H9 (cell line): ENCODE measurements around the gene FHOD1. TPM values are rescaled to one million over a fixed set of nuclear protein-coding genes. Genes with fewer than 3 reads are reported as not detected.
A peak's percentile ranks its signal among the peaks of the same experiment; 100 is the strongest.

Experiments used
- DNase-seq: peaks from one replicate; pipeline ENCODE4 v3.0.0-alpha.2; 2017
- H2AFZ ChIP-seq: one replicate; pipeline ENCODE4 v1.6.1; 2013; ENCODE audit warnings: mild to moderate bottlenecking, low read length, control low read depth, moderate library complexity
- H2AK5ac ChIP-seq: 2 replicates; pipeline ENCODE4 v1.6.1; 2013; ENCODE audit warnings: low read length, control low read depth, mixed read lengths; ENCODE audit not compliant: insufficient read length
- H2BK120ac ChIP-seq: one replicate; pipeline ENCODE4 v1.6.1; 2013; ENCODE audit warnings: low read depth, mild to moderate bottlenecking, low read length, control low read depth, inconsistent platforms; ENCODE audit not compliant: poor library complexity, severe bottlenecking
- H2BK12ac ChIP-seq: 2 replicates; pipeline ENCODE4 v1.6.1; 2013; ENCODE audit warnings: low read length, control low read depth, mixed read lengths, low read depth; ENCODE audit not compliant: insufficient read length
- H2BK15ac ChIP-seq: 2 replicates; pipeline ENCODE4 v1.6.1; 2013; ENCODE audit warnings: low read depth, low read length, control low read depth
- H2BK20ac ChIP-seq: one replicate; pipeline ENCODE4 v1.6.1; 2013; ENCODE audit warnings: low read depth, mild to moderate bottlenecking, low read length, control low read depth, inconsistent platforms; ENCODE audit not compliant: poor library complexity, severe bottlenecking
- H2BK5ac ChIP-seq: 2 replicates; pipeline ENCODE4 v1.6.1; 2013; ENCODE audit warnings: low read length, control low read depth, mixed read lengths; ENCODE audit not compliant: insufficient read length
- H3K14ac ChIP-seq: 2 replicates; pipeline ENCODE4 v1.6.1; 2013; ENCODE audit warnings: low read length, control low read depth; ENCODE audit not compliant: insufficient read depth
- H3K18ac ChIP-seq: 2 replicates; pipeline ENCODE4 v1.6.1; 2013; ENCODE audit warnings: low read depth, mild to moderate bottlenecking, mixed read lengths, low read length, control low read depth; ENCODE audit not compliant: insufficient read length
- H3K23ac ChIP-seq: 2 replicates; pipeline ENCODE4 v1.6.1; 2013; ENCODE audit warnings: low read length, control low read depth, mixed read lengths, low read depth; ENCODE audit not compliant: insufficient read length
- H3K23me2 ChIP-seq: 2 replicates; pipeline ENCODE4 v1.6.1; 2013; ENCODE audit warnings: low read depth, mild to moderate bottlenecking, mixed read lengths, low read length, control low read depth; ENCODE audit not compliant: insufficient read length, poor library complexity, severe bottlenecking
- H3K27ac ChIP-seq: 2 replicates; pipeline ENCODE4 v1.5.1; 2013; ENCODE audit warnings: low read length, control low read depth, mixed read lengths, low read depth; ENCODE audit not compliant: insufficient read length
- H3K27me3 ChIP-seq: 2 replicates; pipeline ENCODE4 v1.6.1; 2013; ENCODE audit warnings: low read length, control low read depth, inconsistent platforms; ENCODE audit not compliant: insufficient read depth
- H3K4ac ChIP-seq: 2 replicates; pipeline ENCODE4 v1.6.1; 2013; ENCODE audit warnings: low read depth, mild to moderate bottlenecking, control low read depth, inconsistent platforms, low read length, moderate library complexity
- H3K4me1 ChIP-seq: 2 replicates; pipeline ENCODE4 v1.6.1; 2013; ENCODE audit warnings: low read length, control low read depth, inconsistent platforms; ENCODE audit not compliant: insufficient read depth
- H3K4me2 ChIP-seq: 2 replicates; pipeline ENCODE4 v1.6.1; 2013; ENCODE audit warnings: low read length, control low read depth, mixed read lengths; ENCODE audit not compliant: insufficient read length, insufficient read depth
- H3K56ac ChIP-seq: 2 replicates; pipeline ENCODE4 v1.6.1; 2013; ENCODE audit warnings: low read depth, mild to moderate bottlenecking, mixed read lengths, low read length, control low read depth; ENCODE audit not compliant: insufficient read length
- H3K79me1 ChIP-seq: 2 replicates; pipeline ENCODE4 v1.6.1; 2013; ENCODE audit warnings: low read depth, mild to moderate bottlenecking, moderate library complexity, low read length, control low read depth, inconsistent platforms; ENCODE audit not compliant: insufficient read depth, poor library complexity, severe bottlenecking
- H3K79me2 ChIP-seq: 2 replicates; pipeline ENCODE4 v1.6.1; 2013; ENCODE audit warnings: low read length, control low read depth, inconsistent platforms; ENCODE audit not compliant: insufficient read depth
- H3K9ac ChIP-seq: 2 replicates; pipeline ENCODE4 v1.6.1; 2013; ENCODE audit warnings: low read length, control low read depth, mixed read lengths; ENCODE audit not compliant: insufficient read length; ENCODE audit errors: extremely low read depth
- H3K9me3 ChIP-seq: one replicate; pipeline ENCODE4 v1.6.1; 2013; ENCODE audit warnings: low read depth, low read length, inconsistent platforms; ENCODE audit not compliant: control insufficient read depth
- H3T11ph ChIP-seq: one replicate; pipeline ENCODE4 v1.6.1; 2013; ENCODE audit warnings: mild to moderate bottlenecking, low read length, control low read depth, inconsistent platforms
- H4K20me1 ChIP-seq: one replicate; pipeline ENCODE4 v1.6.1; 2013; ENCODE audit not compliant: control insufficient read depth, insufficient read length, insufficient read depth
- H4K5ac ChIP-seq: 2 replicates; pipeline ENCODE4 v1.6.1; 2013; ENCODE audit warnings: low read depth, mild to moderate bottlenecking, mixed read lengths, low read length, control low read depth; ENCODE audit not compliant: insufficient read length
- H4K8ac ChIP-seq: replicated peaks from 2 replicates; pipeline ENCODE4 v1.6.1; 2013; ENCODE audit warnings: low read length, control low read depth, mixed read lengths, low read depth; ENCODE audit not compliant: insufficient read length
- H4K91ac ChIP-seq: 2 replicates; pipeline ENCODE4 v1.6.1; 2013; ENCODE audit warnings: low read depth, mild to moderate bottlenecking, moderate library complexity, mixed read lengths, low read length, control low read depth; ENCODE audit not compliant: insufficient read length
- H3K27ac Mint-ChIP-seq, 3 experiments: 2 replicates in 2 of 3; 3 replicates in 1 of 3; pipeline ENCODE4 v1.8.0; 2020 to 2021; ENCODE audit warnings: mixed read lengths in 3 of 3, mild to moderate bottlenecking in 1 of 3, moderate library complexity in 1 of 3
- H3K27me3 Mint-ChIP-seq: 2 replicates; pipeline ENCODE4 v1.8.0; 2021; ENCODE audit warnings: low read depth, mild to moderate bottlenecking, moderate library complexity, mixed read lengths
- H3K36me3 Mint-ChIP-seq, 3 experiments: 2 replicates in 2 of 3; 3 replicates in 1 of 3; pipeline ENCODE4 v1.8.0; 2020 to 2021; ENCODE audit warnings: low read depth in 3 of 3, mixed read lengths in 3 of 3; ENCODE audit not compliant: insufficient read depth in 1 of 3
- H3K4me1 Mint-ChIP-seq, 2 experiments: 2 replicates each; pipeline ENCODE4 v1.8.0; 2020; ENCODE audit warnings: mixed read lengths in 2 of 2
- H3K4me3 Mint-ChIP-seq, 2 experiments: 2 replicates in 1 of 2; 3 replicates in 1 of 2; pipeline ENCODE4 v1.8.0; 2020 to 2021; ENCODE audit warnings: mild to moderate bottlenecking in 2 of 2, mixed read lengths in 2 of 2, moderate library complexity in 1 of 2
- H3K9me3 Mint-ChIP-seq, 2 experiments: 2 replicates in 1 of 2; 3 replicates in 1 of 2; pipeline ENCODE4 v1.8.0; 2020; ENCODE audit warnings: mild to moderate bottlenecking in 2 of 2, mixed read lengths in 2 of 2, moderate library complexity in 1 of 2
- WGBS: extraction: QIAGEN DNeasy Blood & Tissue Kit; methylation state at CpG from one replicate; pipeline ENCODE4 v1.1.7; 2013; ENCODE audit warnings: missing lambda C conversion rate, low lambda C conversion rate, mixed read lengths; ENCODE audit not compliant: insufficient read length; ENCODE audit errors: extremely low coverage; 5-methylcytosine and 5-hydroxymethylcytosine counted together
- total RNA-seq: library from RNA; stranded (reverse); gene quantifications from 2 replicates; pipeline ENCODE4 v1.2.1, GENCODE V29; 2021
- TF ChIP-seq, protein P1 (sequence below): fragments of 200-600 bp; sonication (generic); conservative IDR thresholded peaks from 3 replicates; pipeline ENCODE4 v1.8.0; 2021; ENCODE audit warnings: antibody characterized with exemption, mild to moderate bottlenecking

FHOD1 gene
- total RNA-seq, 1 experiment from 2014 or later: 67.0 TPM

DNA sequence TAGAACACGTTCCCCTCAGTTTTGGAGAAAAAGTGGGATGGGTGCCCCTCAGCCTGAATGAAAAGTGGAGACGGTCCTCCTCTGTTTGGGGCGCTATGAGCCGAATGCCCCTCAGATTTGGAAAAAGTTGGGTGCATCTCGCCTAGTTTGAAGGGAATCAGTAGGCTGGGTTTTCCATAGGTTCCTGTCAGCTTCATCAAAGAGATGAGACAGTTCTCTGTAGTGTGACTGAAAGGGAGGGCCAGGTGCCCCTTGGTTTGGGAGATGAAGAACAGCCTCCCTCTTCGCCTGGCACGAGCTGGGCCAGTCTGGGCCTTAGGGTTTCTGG lies 756 bp upstream of the FHOD1 start:
- Histone ChIP-seq H3K79me2 (no peaks in the 10 kb centered on the region; the same call in 1 of the 2 replicates), H4K5ac (no peak overlapping the region), H3K27ac (no peak overlapping the region), H3K4me2 (peak overlapping the region; percentile 65), H4K91ac (no peak overlapping the region), H3K4me1 (peaks cover 4% of the 10 kb centered on the region; the same call in 1 of the 2 replicates), H2BK5ac (no peak overlapping the region), H2BK120ac (no peak overlapping the region), H3K27me3 (no peaks in the 10 kb centered on the region; the same call in 1 of the 2 replicates), H4K8ac (no peak overlapping the region), H3K23me2 (peaks cover 31% of the 10 kb centered on the region), H2BK20ac (no peak overlapping the region), H3K56ac (no peak overlapping the region), H3K79me1 (no peaks in the 10 kb centered on the region), H2BK12ac (no peak overlapping the region), H3K9me3 (no peaks in the 10 kb centered on the region), H2AFZ (no peak overlapping the region), H3K4ac (no peak overlapping the region), H3K18ac (no peak overlapping the region), H4K20me1 (no peaks in the 10 kb centered on the region), H3K9ac (no peak overlapping the region), H3K23ac (no peak overlapping the region), H3T11ph (no peak overlapping the region), H2AK5ac (no peak overlapping the region), H3K14ac (no peak overlapping the region), H2BK15ac (no peak overlapping the region)
- TF ChIP-seq, protein P1, sequence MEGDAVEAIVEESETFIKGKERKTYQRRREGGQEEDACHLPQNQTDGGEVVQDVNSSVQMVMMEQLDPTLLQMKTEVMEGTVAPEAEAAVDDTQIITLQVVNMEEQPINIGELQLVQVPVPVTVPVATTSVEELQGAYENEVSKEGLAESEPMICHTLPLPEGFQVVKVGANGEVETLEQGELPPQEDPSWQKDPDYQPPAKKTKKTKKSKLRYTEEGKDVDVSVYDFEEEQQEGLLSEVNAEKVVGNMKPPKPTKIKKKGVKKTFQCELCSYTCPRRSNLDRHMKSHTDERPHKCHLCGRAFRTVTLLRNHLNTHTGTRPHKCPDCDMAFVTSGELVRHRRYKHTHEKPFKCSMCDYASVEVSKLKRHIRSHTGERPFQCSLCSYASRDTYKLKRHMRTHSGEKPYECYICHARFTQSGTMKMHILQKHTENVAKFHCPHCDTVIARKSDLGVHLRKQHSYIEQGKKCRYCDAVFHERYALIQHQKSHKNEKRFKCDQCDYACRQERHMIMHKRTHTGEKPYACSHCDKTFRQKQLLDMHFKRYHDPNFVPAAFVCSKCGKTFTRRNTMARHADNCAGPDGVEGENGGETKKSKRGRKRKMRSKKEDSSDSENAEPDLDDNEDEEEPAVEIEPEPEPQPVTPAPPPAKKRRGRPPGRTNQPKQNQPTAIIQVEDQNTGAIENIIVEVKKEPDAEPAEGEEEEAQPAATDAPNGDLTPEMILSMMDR: no peak
- H3K4me3 Mint-ChIP-seq: peak overlapping the region; percentile 86 to 94
- H3K27me3 Mint-ChIP-seq: peaks cover 24% of the 10 kb centered on the region
- DNase-seq: no peak
- H3K9me3 Mint-ChIP-seq: no peaks in the 10 kb centered on the region
- WGBS: no CpG with 5 or more reads among the region's 7 CpGs
- peaks cover 0 to 2% (median 0%) of the 10 kb centered on the region in 3 experiments; a peak in 1 of 7 replicates for H3K36me3 Mint-ChIP-seq
- peaks cover 32 to 39% of the 10 kb centered on the region in 2 experiments for H3K4me1 Mint-ChIP-seq
- H3K27ac Mint-ChIP-seq: no peak overlapping the region
